ENCODE results near the gene ADD2. TPM values are rescaled to one million over a fixed set of nuclear protein-coding genes. Genes with fewer than 3 reads are reported as not detected.

ADD2 gene
- polyA plus RNA-seq (2013): 4.8 TPM

- peak; percentile 47 to 91 (median 84) for DNase-seq
- Histone ChIP-seq H3K36me3 (ENCODE audit: control insufficient read depth in 4 of 4, insufficient read depth in 4 of 4, low read length in 3 of 4) (no peaks in the 10 kb centered on the region), H3K27me3 (replicated peaks in 2 of 5; ENCODE audit: control insufficient read depth in 4 of 5, insufficient read depth in 5 of 5, low read length in 4 of 5) (peaks cover 6 to 67% (median 35%) of the 10 kb centered on the region in 5 experiments), H3K4me3 (ENCODE audit: control insufficient read depth in 1 of 7, extremely low read depth in 1 of 7, insufficient read depth in 4 of 7, low read depth in 2 of 7, low read length in 6 of 7) (peak within 1 kb of the TSS; percentile 19 to 74 (median 47)), H3K4me1 (ENCODE audit: control extremely low read depth in 1 of 4, control insufficient read depth in 4 of 4, insufficient read depth in 4 of 4, low read length in 3 of 4) (peaks cover 0 to 18% (median 15%) of the 10 kb centered on the region in 4 experiments), H3K27ac (ENCODE audit: insufficient read depth in 1 of 2, low read depth in 1 of 2, low read length in 2 of 2, poor library complexity in 1 of 2, severe bottlenecking in 2 of 2) (no peak within 1 kb of the TSS), H3K9me3 (ENCODE audit: control extremely low read depth in 1 of 5, control insufficient read depth in 4 of 5, insufficient read depth in 2 of 5, low read depth in 1 of 5, low read length in 4 of 5) (no peaks in the 10 kb centered on the region)
- POLR2A ChIA-PET: no interaction called here
- 0% methylated on average over 32 of the region's 74 CpGs for WGBS (ENCODE audit: insufficient coverage)
- CTCF ChIA-PET: interaction anchor here (0.7 to 1.9 kb wide), 16 partner anchors 9 to 463 kb away, joined by 3 to 7 read pairs (median 4); no protein-coding TSS in a partner anchor
Observed at GRCh38 chr2:70767699-70768589, at the start of gene ADD2. TSS of gene ADD2 (minus strand) at chr2:70768200. CDS start at chr2:70706408, 61,792 bp downstream.

- 100% methylated on average over 3 of the region's 3 CpGs for WGBS (ENCODE audit: insufficient coverage)
- Histone ChIP-seq H3K36me3 (ENCODE audit: control insufficient read depth in 4 of 4, insufficient read depth in 4 of 4, low read length in 3 of 4) (no peaks in the 10 kb centered on the region), H3K27ac (ENCODE audit: insufficient read depth in 1 of 2, low read depth in 1 of 2, low read length in 2 of 2, poor library complexity in 1 of 2, severe bottlenecking in 2 of 2) (no peak overlapping the region), H3K9me3 (ENCODE audit: control extremely low read depth in 1 of 5, control insufficient read depth in 4 of 5, insufficient read depth in 2 of 5, low read depth in 1 of 5, low read length in 4 of 5) (no peaks in the 10 kb centered on the region), H3K27me3 (replicated peaks in 2 of 5; ENCODE audit: control insufficient read depth in 4 of 5, insufficient read depth in 5 of 5, low read length in 4 of 5) (peaks cover 0 to 11% (median 4%) of the 10 kb centered on the region in 5 experiments), H3K4me3 (ENCODE audit: control insufficient read depth in 1 of 7, extremely low read depth in 1 of 7, insufficient read depth in 4 of 7, low read depth in 2 of 7, low read length in 6 of 7) (no peak overlapping the region), H3K4me1 (ENCODE audit: control extremely low read depth in 1 of 4, control insufficient read depth in 4 of 4, insufficient read depth in 4 of 4, low read length in 3 of 4) (no peaks in the 10 kb centered on the region)
- no peak for DNase-seq
- CTCF ChIA-PET: no interaction called here
- POLR2A ChIA-PET: no interaction called here
Observed at GRCh38 chr2:70817284-70817954, 49.4 kb upstream of the ADD2 start.

GRCh38 chr2:70816726-70817125 lies 48.7 kb upstream of the ADD2 start:
- Histone ChIP-seq H3K27ac (ENCODE audit: insufficient read depth in 1 of 2, low read depth in 1 of 2, low read length in 2 of 2, poor library complexity in 1 of 2, severe bottlenecking in 2 of 2) (no peak overlapping the region), H3K9me3 (ENCODE audit: control extremely low read depth in 1 of 5, control insufficient read depth in 4 of 5, insufficient read depth in 2 of 5, low read depth in 1 of 5, low read length in 4 of 5) (no peaks in the 10 kb centered on the region), H3K4me3 (ENCODE audit: control insufficient read depth in 1 of 7, extremely low read depth in 1 of 7, insufficient read depth in 4 of 7, low read depth in 2 of 7, low read length in 6 of 7) (no peak overlapping the region), H3K27me3 (replicated peaks in 2 of 5; ENCODE audit: control insufficient read depth in 4 of 5, insufficient read depth in 5 of 5, low read length in 4 of 5) (peaks cover 0 to 11% (median 4%) of the 10 kb centered on the region in 5 experiments), H3K4me1 (ENCODE audit: control extremely low read depth in 1 of 4, control insufficient read depth in 4 of 4, insufficient read depth in 4 of 4, low read length in 3 of 4) (no peaks in the 10 kb centered on the region), H3K36me3 (ENCODE audit: control insufficient read depth in 4 of 4, insufficient read depth in 4 of 4, low read length in 3 of 4) (no peaks in the 10 kb centered on the region)
- CTCF ChIA-PET: interaction anchor here (2.3 kb wide), 1 partner anchor 28 kb away, joined by 11 read pairs; the partner anchor contains the start of gene FIGLA
- POLR2A ChIA-PET: no interaction called here
- no peak for DNase-seq
- 80% methylated on average over 5 of the region's 5 CpGs for WGBS (ENCODE audit: insufficient coverage)

GRCh38 chr2:70808983-70809958 lies 41.3 kb upstream of the ADD2 start:
- Histone ChIP-seq H3K36me3 (ENCODE audit: control insufficient read depth in 4 of 4, insufficient read depth in 4 of 4, low read length in 3 of 4) (no peaks in the 10 kb centered on the region), H3K27me3 (replicated peaks in 2 of 5; ENCODE audit: control insufficient read depth in 4 of 5, insufficient read depth in 5 of 5, low read length in 4 of 5) (peaks cover 0 to 10% (median 4%) of the 10 kb centered on the region in 5 experiments), H3K27ac (ENCODE audit: insufficient read depth in 1 of 2, low read depth in 1 of 2, low read length in 2 of 2, poor library complexity in 1 of 2, severe bottlenecking in 2 of 2) (no peak overlapping the region), H3K9me3 (ENCODE audit: control extremely low read depth in 1 of 5, control insufficient read depth in 4 of 5, insufficient read depth in 2 of 5, low read depth in 1 of 5, low read length in 4 of 5) (no peaks in the 10 kb centered on the region), H3K4me3 (ENCODE audit: control insufficient read depth in 1 of 7, extremely low read depth in 1 of 7, insufficient read depth in 4 of 7, low read depth in 2 of 7, low read length in 6 of 7) (no peak overlapping the region), H3K4me1 (ENCODE audit: control extremely low read depth in 1 of 4, control insufficient read depth in 4 of 4, insufficient read depth in 4 of 4, low read length in 3 of 4) (no peaks in the 10 kb centered on the region)
- CTCF ChIA-PET: interaction anchor here (1.0 to 1.2 kb wide), 2 partner anchors 20 to 43 kb away, joined by 3 to 4 read pairs; no protein-coding TSS in a partner anchor
- DNase-seq: no peak
- POLR2A ChIA-PET: no interaction called here
- WGBS (ENCODE audit: insufficient coverage): 99% methylated on average over 11 of the region's 12 CpGs

- Histone ChIP-seq H3K36me3 (ENCODE audit: control insufficient read depth in 4 of 4, insufficient read depth in 4 of 4, low read length in 3 of 4) (no peaks in the 10 kb centered on the region), H3K9me3 (ENCODE audit: control extremely low read depth in 1 of 5, control insufficient read depth in 4 of 5, insufficient read depth in 2 of 5, low read depth in 1 of 5, low read length in 4 of 5) (no peaks in the 10 kb centered on the region), H3K4me3 (ENCODE audit: control insufficient read depth in 1 of 7, extremely low read depth in 1 of 7, insufficient read depth in 4 of 7, low read depth in 2 of 7, low read length in 6 of 7) (no peak overlapping the region), H3K4me1 (ENCODE audit: control extremely low read depth in 1 of 4, control insufficient read depth in 4 of 4, insufficient read depth in 4 of 4, low read length in 3 of 4) (no peaks in the 10 kb centered on the region), H3K27ac (ENCODE audit: insufficient read depth in 1 of 2, low read depth in 1 of 2, low read length in 2 of 2, poor library complexity in 1 of 2, severe bottlenecking in 2 of 2) (no peak overlapping the region), H3K27me3 (replicated peaks in 2 of 5; ENCODE audit: control insufficient read depth in 4 of 5, insufficient read depth in 5 of 5, low read length in 4 of 5) (peaks cover 0 to 10% (median 4%) of the 10 kb centered on the region in 5 experiments)
- WGBS (ENCODE audit: insufficient coverage): 100% methylated on average over 3 of the region's 4 CpGs
- ChIA-PET CTCF (no interaction called here), POLR2A (no interaction called here)
- DNase-seq: no peak
Observed at GRCh38 chr2:70807828-70808118, 39.8 kb upstream of the ADD2 start.

GRCh38 chr2:70807102-70807827 lies 39.3 kb upstream of the ADD2 start:
- Histone ChIP-seq H3K4me3 (ENCODE audit: control insufficient read depth in 1 of 7, extremely low read depth in 1 of 7, insufficient read depth in 4 of 7, low read depth in 2 of 7, low read length in 6 of 7) (no peak overlapping the region), H3K27me3 (replicated peaks in 2 of 5; ENCODE audit: control insufficient read depth in 4 of 5, insufficient read depth in 5 of 5, low read length in 4 of 5) (peaks cover 0 to 10% (median 4%) of the 10 kb centered on the region in 5 experiments), H3K36me3 (ENCODE audit: control insufficient read depth in 4 of 4, insufficient read depth in 4 of 4, low read length in 3 of 4) (no peaks in the 10 kb centered on the region), H3K4me1 (ENCODE audit: control extremely low read depth in 1 of 4, control insufficient read depth in 4 of 4, insufficient read depth in 4 of 4, low read length in 3 of 4) (no peaks in the 10 kb centered on the region), H3K27ac (ENCODE audit: insufficient read depth in 1 of 2, low read depth in 1 of 2, low read length in 2 of 2, poor library complexity in 1 of 2, severe bottlenecking in 2 of 2) (no peak overlapping the region), H3K9me3 (ENCODE audit: control extremely low read depth in 1 of 5, control insufficient read depth in 4 of 5, insufficient read depth in 2 of 5, low read depth in 1 of 5, low read length in 4 of 5) (no peaks in the 10 kb centered on the region)
- POLR2A ChIA-PET: no interaction called here
- WGBS (ENCODE audit: insufficient coverage): 98% methylated on average over 4 of the region's 6 CpGs
- CTCF ChIA-PET: no interaction called here
- no peak for DNase-seq

All from common myeloid progenitor, CD34-positive (primary cell).